Measurements from ENCODE around the gene FAM107A. TPM values are rescaled to one million over a fixed set of nuclear protein-coding genes. Genes with fewer than 3 reads are reported as not detected.
A peak's percentile ranks its signal among the peaks of the same experiment; 100 is the strongest.

FAM107A gene
- total and polyA plus RNA-seq, 2 of the 13 experiments (the other 11 are each of a cell fraction or from before 2014, with no cell fraction given), result not detected

DNA sequence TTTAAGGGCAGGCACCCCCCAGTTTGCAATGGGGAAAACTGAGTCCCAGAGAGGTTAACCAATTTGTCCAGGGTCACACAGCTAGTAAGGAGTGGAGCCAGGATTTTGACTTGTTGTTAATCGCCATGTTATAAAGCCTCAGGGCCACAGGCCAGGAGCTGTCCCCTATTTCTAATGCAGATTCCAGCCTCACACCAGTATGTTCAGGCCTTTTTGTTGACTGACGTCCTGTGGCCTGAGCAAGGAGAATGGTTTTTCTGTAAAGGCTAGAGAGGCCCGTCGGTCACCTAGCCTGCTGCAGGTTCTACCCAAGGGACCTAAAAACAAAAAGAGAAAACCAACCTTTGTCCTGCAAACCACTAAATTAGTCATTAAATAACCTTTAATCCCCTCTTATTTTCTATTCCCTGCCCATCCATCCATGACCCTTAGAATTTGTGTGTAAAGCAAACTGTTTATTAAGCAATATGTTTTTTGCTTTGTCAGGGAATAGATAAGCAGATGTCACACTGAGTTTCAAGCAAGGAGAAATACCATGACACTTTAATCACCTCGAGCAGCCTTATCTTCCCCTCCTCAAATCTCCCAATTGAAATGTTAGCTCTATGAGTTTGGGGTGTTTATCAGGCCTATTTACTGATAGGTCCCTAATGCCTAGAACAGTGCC is 54.3 kb downstream of the FAM107A start (continued):
- TF ChIP-seq, protein P1, sequence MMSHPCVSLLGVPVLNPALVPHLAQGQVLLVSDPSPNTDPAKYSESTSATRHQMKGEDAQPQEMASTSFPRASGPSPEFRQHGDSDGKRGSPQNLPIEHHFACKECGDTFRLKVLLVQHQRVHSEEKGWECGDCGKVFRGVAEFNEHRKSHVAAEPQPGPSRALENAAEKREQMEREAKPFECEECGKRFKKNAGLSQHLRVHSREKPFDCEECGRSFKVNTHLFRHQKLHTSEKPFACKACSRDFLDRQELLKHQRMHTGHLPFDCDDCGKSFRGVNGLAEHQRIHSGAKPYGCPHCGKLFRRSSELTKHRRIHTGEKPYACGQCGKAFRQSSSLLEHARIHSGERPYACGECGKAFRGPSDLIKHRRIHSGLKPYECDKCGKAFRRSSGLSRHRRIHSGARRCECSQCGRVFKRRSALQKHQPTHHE (CRISPR knock-in tag; IDR thresholded peaks at IDR 0.05; ENCODE audit: borderline replicate concordance), result no peak
- TF ChIP-seq WIZ (CRISPR knock-in tag; IDR thresholded peaks at IDR 0.05), result no peak
- TF ChIP-seq SOX13 (IDR thresholded peaks at IDR 0.05), result no peak
- peak in 1 of 2 experiments; percentile 76; a peak in 2 of 4 replicates for TF ChIP-seq SOX13 (CRISPR knock-in tag; conservative IDR thresholded peaks at IDR 0.05 in 1 of 2, IDR thresholded peaks at IDR 0.05 in 1 of 2)
- 0 out of 2 replicates have a peak, but pooled peaks have one; percentile 7 for TF ChIP-seq BCL6 (CRISPR knock-in tag; IDR thresholded peaks at IDR 0.05)
- TF ChIP-seq, protein P2, sequence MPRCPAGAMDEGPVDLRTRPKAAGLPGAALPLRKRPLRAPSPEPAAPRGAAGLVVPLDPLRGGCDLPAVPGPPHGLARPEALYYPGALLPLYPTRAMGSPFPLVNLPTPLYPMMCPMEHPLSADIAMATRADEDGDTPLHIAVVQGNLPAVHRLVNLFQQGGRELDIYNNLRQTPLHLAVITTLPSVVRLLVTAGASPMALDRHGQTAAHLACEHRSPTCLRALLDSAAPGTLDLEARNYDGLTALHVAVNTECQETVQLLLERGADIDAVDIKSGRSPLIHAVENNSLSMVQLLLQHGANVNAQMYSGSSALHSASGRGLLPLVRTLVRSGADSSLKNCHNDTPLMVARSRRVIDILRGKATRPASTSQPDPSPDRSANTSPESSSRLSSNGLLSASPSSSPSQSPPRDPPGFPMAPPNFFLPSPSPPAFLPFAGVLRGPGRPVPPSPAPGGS (CRISPR knock-in tag; IDR thresholded peaks at IDR 0.05), result no peak
- TF ChIP-seq HDAC2 (CRISPR knock-in tag; IDR thresholded peaks at IDR 0.05), result peak; percentile 46; the same call in 1 of the 2 replicates
- TF ChIP-seq ZNF230 (CRISPR knock-in tag; IDR thresholded peaks at IDR 0.05), result no peak
- no peak for TF ChIP-seq ZNF552 (CRISPR knock-in tag; IDR thresholded peaks at IDR 0.05; ENCODE audit: borderline replicate concordance)
- no peak for TF ChIP-seq ZNF572 (CRISPR knock-in tag; IDR thresholded peaks at IDR 0.05)
- no peak for TF ChIP-seq ZNF367 (CRISPR knock-in tag; IDR thresholded peaks at IDR 0.05; ENCODE audit: borderline replicate concordance)
- no peak for TF ChIP-seq RAD51 (IDR thresholded peaks at IDR 0.05; ENCODE audit: borderline replicate concordance)
- peak; percentile 42 for TF ChIP-seq SAP130 (CRISPR knock-in tag; IDR thresholded peaks at IDR 0.05; ENCODE audit: low read depth)
- no peak for TF ChIP-seq ZNF792 (CRISPR knock-in tag; IDR thresholded peaks at IDR 0.05)
- no peak for TF ChIP-seq PLSCR1 (CRISPR knock-in tag; IDR thresholded peaks at IDR 0.05; ENCODE audit: borderline replicate concordance)
- TF ChIP-seq TBX3 (IDR thresholded peaks at IDR 0.05; ENCODE audit: borderline replicate concordance), result no peak
- peak; percentile 30; the same call in 1 of the 2 replicates for TF ChIP-seq HDAC1 (CRISPR knock-in tag; IDR thresholded peaks at IDR 0.05)
- no peak for TF ChIP-seq TBX2 (CRISPR knock-in tag; IDR thresholded peaks at IDR 0.05; ENCODE audit: borderline replicate concordance)
- peak; percentile 11; the same call in 1 of the 2 replicates for TF ChIP-seq KDM6A (CRISPR knock-in tag; IDR thresholded peaks at IDR 0.05; ENCODE audit: low read depth)
- TF ChIP-seq RERE (CRISPR knock-in tag; IDR thresholded peaks at IDR 0.05; ENCODE audit: low read depth), result peak; percentile 48; the same call in 1 of the 2 replicates
- no peak for TF ChIP-seq ZNF414 (CRISPR knock-in tag; IDR thresholded peaks at IDR 0.05)

All from HepG2 (cell line).